SK-N-SH (cell line): ENCODE measurements around the gene TBC1D3B. TPM values are rescaled to one million over a fixed set of nuclear protein-coding genes. Genes with fewer than 3 reads are reported as not detected.

Experiments used
- CTCF ChIA-PET: fragments of 300-600, 350-600 bp; formaldehyde crosslinking; extraction: SDS; loops from one replicate; lab custom pipeline; 2021; lab: Yijun Ruan, JAX
- POLR2A ChIA-PET: fragments of 350-600 bp; sonication (Branson Sonifier 250); formaldehyde crosslinking; extraction: SDS; loops from one replicate; lab custom pipeline; 2020; ENCODE audit warnings: antibody characterized with exemption, inconsistent platforms; lab: Yijun Ruan, JAX
- DNase-seq: peaks from one replicate; pipeline ENCODE4 v3.0.0; 2012
- H2AFZ ChIP-seq: fragments of 200-600 bp; sonication (generic); 2 replicates; pipeline ENCODE4 v1.8.1; 2016; ENCODE audit warnings: antibody characterized with exemption, mild to moderate bottlenecking, low read depth
- H3F3A ChIP-seq: fragments of 200-600 bp; sonication (generic); replicated peaks from 2 replicates; pipeline ENCODE3; 2016; ENCODE audit warnings: antibody characterized with exemption, mild to moderate bottlenecking; ENCODE audit not compliant: insufficient read depth
- H3K27ac ChIP-seq, 2 experiments: fragments of 200-500 bp in 1 of 2; fragments of 200-600 bp in 1 of 2; sonication (Bioruptor generic) in 1 of 2; sonication (generic), shearing (Covaris generic) in 1 of 2; 2 replicates each; pipeline versions ENCODE4 v1.5.1 to v1.6.1; 2014 to 2016; ENCODE audit warnings: low read depth in 2 of 2, inconsistent platforms in 1 of 2, low read length in 1 of 2, mild to moderate bottlenecking in 1 of 2, mixed read lengths in 1 of 2
- H3K27me3 ChIP-seq: fragments of 200-600 bp; sonication (generic), shearing (Covaris generic); 2 replicates; pipeline ENCODE4 v1.6.1; 2016; ENCODE audit warnings: mixed run types; ENCODE audit not compliant: insufficient read depth
- H3K36me3 ChIP-seq, 2 experiments: fragments of 200-500 bp in 1 of 2; fragments of 200-600 bp in 1 of 2; sonication (Bioruptor generic) in 1 of 2; sonication (generic) in 1 of 2; replicated peaks in 1 of 2; 2 replicates each; pipeline versions ENCODE3 to v1.5.1; 2014 to 2016; ENCODE audit warnings: low read length in 1 of 2, mild to moderate bottlenecking in 1 of 2; ENCODE audit not compliant: insufficient read depth in 2 of 2, control insufficient read depth in 1 of 2
- H3K4me1 ChIP-seq, 2 experiments: fragments of 200-500 bp in 1 of 2; fragments of 200-600 bp in 1 of 2; sonication (Bioruptor generic) in 1 of 2; sonication (generic), shearing (Covaris generic) in 1 of 2; 2 replicates each; pipeline versions ENCODE4 v1.5.1 to v1.6.1; 2014 to 2016; ENCODE audit warnings: low read depth in 1 of 2, low read length in 1 of 2, mixed run types in 1 of 2; ENCODE audit not compliant: insufficient read depth in 2 of 2, control insufficient read depth in 1 of 2
- H3K4me2 ChIP-seq: fragments of 200-600 bp; sonication (generic), shearing (Covaris generic); 2 replicates; pipeline ENCODE4 v1.6.1; 2017; ENCODE audit warnings: mixed run types
- H3K4me3 ChIP-seq, 2 experiments: fragments of 200-500 bp in 1 of 2; fragments of 200-600 bp in 1 of 2; sonication (Bioruptor generic) in 1 of 2; sonication (generic), shearing (Covaris generic) in 1 of 2; 2 replicates each; pipeline versions ENCODE4 v1.5.1 to v1.8.1; 2014 to 2016; ENCODE audit warnings: low read depth in 2 of 2, inconsistent platforms in 1 of 2, low read length in 1 of 2, mild to moderate bottlenecking in 1 of 2, mixed read lengths in 1 of 2, moderate library complexity in 1 of 2
- H3K79me2 ChIP-seq: fragments of 200-600 bp; sonication (generic); 2 replicates; pipeline ENCODE4 v1.8.1; 2017; ENCODE audit warnings: mild to moderate bottlenecking; ENCODE audit not compliant: insufficient read depth
- H3K9ac ChIP-seq: fragments of 200-600 bp; sonication (generic); 2 replicates; pipeline ENCODE4 v1.6.1; 2017; ENCODE audit warnings: mixed run types
- H3K9me2 ChIP-seq: fragments of 200-600 bp; sonication (generic); 2 replicates; pipeline ENCODE4 v1.6.1; 2017; ENCODE audit warnings: mixed run types
- H3K9me3 ChIP-seq: fragments of 200-600 bp; sonication (generic); 2 replicates; pipeline ENCODE4 v1.6.1; 2017; ENCODE audit warnings: mixed run types, mild to moderate bottlenecking, moderate library complexity
- H4K20me1 ChIP-seq: fragments of 200-600 bp; sonication (generic); 2 replicates; pipeline ENCODE4 v1.6.1; 2017; ENCODE audit warnings: mild to moderate bottlenecking, mixed run types; ENCODE audit not compliant: insufficient read depth
- ELF1 ChIP-seq: IDR thresholded peaks from 2 replicates; pipeline ENCODE4 v1.4.0; 2012
- EP300 ChIP-seq, 2 experiments: IDR thresholded peaks; 2 replicates each; pipeline versions ENCODE4 v1.4.0 to v1.6.1; 2012; ENCODE audit warnings: borderline replicate concordance in 1 of 2, low read depth in 1 of 2, low read length in 1 of 2
- EZH2phosphoT487 ChIP-seq: fragments of 200-600 bp; sonication (generic); IDR thresholded peaks from 2 replicates; pipeline ENCODE4 v1.6.1; 2017; ENCODE audit warnings: low read depth, mixed run types, mild to moderate bottlenecking, antibody characterized with exemption, moderate library complexity, borderline replicate concordance
- GABPA ChIP-seq: IDR thresholded peaks from 2 replicates; pipeline ENCODE4 v1.4.0; 2012; ENCODE audit warnings: low read depth, mild to moderate bottlenecking
- JUND ChIP-seq: IDR thresholded peaks from 2 replicates; pipeline ENCODE4 v1.4.0; 2012
- MXI1 ChIP-seq: IDR thresholded peaks from 2 replicates; pipeline ENCODE4 v1.6.1; 2012; ENCODE audit warnings: mild to moderate bottlenecking, low read depth, low read length, improper control_type of control experiment
- NRF1 ChIP-seq: IDR thresholded peaks from 2 replicates; pipeline ENCODE4 v1.6.1; 2012; ENCODE audit warnings: low read depth, mild to moderate bottlenecking, low read length
- POLR2AphosphoS5 ChIP-seq: IDR thresholded peaks from 2 replicates; pipeline ENCODE4 v1.6.1; 2012; ENCODE audit warnings: low read depth, low read length
- RFX5 ChIP-seq: IDR thresholded peaks from 2 replicates; pipeline ENCODE4 v1.6.1; 2012; ENCODE audit warnings: mild to moderate bottlenecking, improper control_type of control experiment, low read length
- TAF1 ChIP-seq: IDR thresholded peaks from 2 replicates; pipeline ENCODE4 v1.6.1; 2012; ENCODE audit warnings: low read depth, mild to moderate bottlenecking, low read length, moderate library complexity, borderline replicate concordance
- TEAD4 ChIP-seq: IDR thresholded peaks from 2 replicates; pipeline ENCODE4 v1.4.0; 2012; ENCODE audit warnings: mild to moderate bottlenecking, borderline replicate concordance; ENCODE audit not compliant: insufficient read depth
- YY1 ChIP-seq: IDR thresholded peaks from 2 replicates; pipeline ENCODE4 v1.4.0; 2012; ENCODE audit warnings: low read depth, mild to moderate bottlenecking
- WGBS: methylation state at CpG from one replicate; pipeline ENCODE4 v1.1.6; 2017; ENCODE audit warnings: low lambda C conversion rate; 5-methylcytosine and 5-hydroxymethylcytosine counted together
- polyA plus RNA-seq, 3 experiments: library from polyadenylated mRNA; depleted of rRNA; stranded (reverse); fragments of >200 nt; gene quantifications; 2 replicates each; pipeline ENCODE4 v1.2.3, GENCODE V29; 2012
- TF ChIP-seq, protein P1 (sequence below): IDR thresholded peaks from 2 replicates; pipeline ENCODE4 v1.6.1; 2012; ENCODE audit warnings: mild to moderate bottlenecking, low read depth, low read length, moderate library complexity
- TF ChIP-seq, protein P2 (sequence below): fragments of 150-350 bp; IDR thresholded peaks from 2 replicates; pipeline ENCODE4 v1.6.1; 2016; ENCODE audit warnings: mild to moderate bottlenecking, low read depth, low read length
- TF ChIP-seq, protein P3 (sequence below): IDR thresholded peaks from 2 replicates; pipeline ENCODE4 v1.4.0; 2012; ENCODE audit warnings: low read depth, borderline replicate concordance
- TF ChIP-seq, protein P4 (sequence below): IDR thresholded peaks from 2 replicates; pipeline ENCODE4; 2012

The TBC1D3B gene
- polyA plus RNA-seq, 1 of the 3 experiments (the other 2 are of a cell fraction), result 3.7 TPM

DNA sequence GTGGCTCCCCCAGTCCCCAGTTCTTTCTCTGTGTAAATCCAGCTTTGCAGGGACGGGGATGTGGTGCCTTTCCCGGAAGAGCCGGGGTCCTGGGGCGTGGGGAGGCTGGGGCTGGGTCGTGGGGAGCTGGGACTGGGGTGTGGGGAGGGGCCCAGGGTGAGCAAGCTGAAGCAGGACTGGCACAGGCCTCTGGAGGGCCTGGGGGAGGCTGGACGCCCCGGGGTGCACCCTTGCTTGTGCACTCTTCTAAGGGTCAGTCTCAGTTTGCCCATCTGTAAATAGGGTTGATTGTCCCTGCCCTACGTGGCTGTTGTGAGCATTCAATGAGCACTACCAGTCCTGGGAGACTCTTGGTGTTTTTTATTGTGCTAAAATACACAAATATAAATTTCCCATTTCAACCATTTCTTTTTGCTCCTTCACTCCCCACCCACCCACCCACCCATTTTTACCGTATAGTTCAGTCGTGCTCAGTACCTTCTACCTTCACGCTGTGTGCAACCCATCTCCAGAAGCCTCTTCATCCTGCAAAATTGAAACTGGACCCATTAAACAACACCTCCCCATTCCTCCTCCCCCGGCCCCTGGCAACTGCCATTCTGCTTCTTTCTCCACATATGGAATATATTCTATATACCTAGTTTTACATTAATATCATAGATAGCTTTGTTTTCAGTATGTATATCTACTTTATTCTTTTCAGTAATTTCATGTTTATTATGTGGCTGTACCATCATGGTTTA lies 7.8 kb upstream of the TBC1D3B start:
- H3K36me3 ChIP-seq, result no peaks in the 10 kb centered on the region
- H3K4me2 ChIP-seq, result no peak overlapping the region
- WGBS, result 33% methylated on average over 8 of the region's 12 CpGs
- H3K4me3 ChIP-seq, result no peak overlapping the region
- no peak for TF ChIP-seq EZH2phosphoT487
- TF ChIP-seq, all 33 proteins: peak for 0
- Histone ChIP-seq H3K27me3 (peaks cover 60% of the 10 kb centered on the region), H3F3A (no peaks in the 10 kb centered on the region), H3K27ac (no peak overlapping the region), H3K79me2 (no peaks in the 10 kb centered on the region), H4K20me1 (no peaks in the 10 kb centered on the region), H3K9ac (no peak overlapping the region), H3K9me3 (no peaks in the 10 kb centered on the region), H3K9me2 (no peaks in the 10 kb centered on the region), H2AFZ (no peak overlapping the region), H3K4me1 (no peaks in the 10 kb centered on the region)
- ChIA-PET CTCF (no interaction called here), POLR2A (no interaction called here)
- DNase-seq, result peak; percentile 20

DNA sequence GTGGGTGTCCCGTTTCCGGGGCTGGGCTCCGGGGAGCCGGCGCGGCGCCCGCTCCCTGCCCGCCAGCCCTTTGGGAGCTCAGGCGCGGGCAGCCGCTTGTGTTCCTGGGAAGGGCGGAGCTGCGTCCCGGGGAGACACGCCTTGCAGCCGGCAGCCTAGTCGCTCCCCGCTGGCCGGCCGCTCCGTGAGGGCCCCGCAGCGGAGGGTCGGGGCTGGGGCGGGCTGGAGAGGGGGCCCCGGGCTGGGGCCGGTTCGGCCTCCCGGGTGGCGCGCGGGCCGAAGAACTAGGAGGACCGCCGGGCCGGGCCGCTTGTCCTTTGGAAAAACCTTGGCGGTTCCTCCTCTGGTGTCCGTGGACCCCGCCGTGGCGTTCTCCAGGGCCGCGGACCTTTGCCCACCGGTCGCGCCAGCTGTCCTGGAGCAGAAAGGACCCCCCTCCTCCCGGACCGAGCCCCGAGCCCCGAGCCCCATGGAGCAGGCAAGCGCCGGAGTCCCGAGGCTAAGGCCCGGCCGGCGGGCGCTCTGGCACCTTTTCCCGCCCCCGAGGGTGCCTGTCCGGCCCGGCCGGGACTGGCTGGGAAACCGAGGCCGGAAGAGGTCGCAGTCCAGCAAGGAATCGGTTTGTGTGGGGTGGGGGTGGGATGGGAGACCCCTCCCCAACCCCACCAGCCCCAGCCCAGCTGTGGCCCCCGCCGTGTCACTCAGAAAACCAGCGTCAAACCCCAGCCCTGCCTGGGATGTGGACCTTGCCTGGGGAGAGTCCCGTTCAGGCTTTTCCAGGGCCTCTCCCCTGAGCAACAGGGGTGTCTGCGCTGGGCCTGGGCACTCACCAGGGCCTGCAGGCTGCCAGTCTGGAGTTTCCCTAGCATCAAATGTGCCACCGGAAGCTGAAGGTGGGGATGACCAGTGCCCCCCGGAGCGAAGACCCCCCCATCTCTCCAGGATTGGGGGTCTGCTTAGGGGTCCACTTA lies 6.8 kb upstream of the TBC1D3B start:
- H3K9ac ChIP-seq, result no peak overlapping the region
- peaks cover 58% of the 10 kb centered on the region for H3K27me3 ChIP-seq
- WGBS, result 4% methylated on average over 38 of the region's 76 CpGs
- no peak overlapping the region for H3K27ac ChIP-seq
- DNase-seq, result peak; percentile 67
- peak overlapping the region; percentile 29; the same call in 1 of the 2 replicates for H2AFZ ChIP-seq
- no peaks in the 10 kb centered on the region for H3K79me2 ChIP-seq
- no peaks in the 10 kb centered on the region for H3K4me1 ChIP-seq
- no peaks in the 10 kb centered on the region for H3K9me3 ChIP-seq
- CTCF ChIA-PET, result interaction anchor here (0.7 to 0.9 kb wide), 2 partner anchors 299 to 303 kb away, joined by 3 read pairs; partner anchors contain the start of gene ZNHIT3
- no peaks in the 10 kb centered on the region for H3K36me3 ChIP-seq
- H3K4me3 ChIP-seq, result peak overlapping the region; percentile 37 to 39; a peak in 2 of 4 replicates
- no peaks in the 10 kb centered on the region for H4K20me1 ChIP-seq
- H3K4me2 ChIP-seq, result peak overlapping the region; percentile 89
- H3K9me2 ChIP-seq, result no peaks in the 10 kb centered on the region
- H3F3A ChIP-seq, result no peaks in the 10 kb centered on the region
- POLR2A ChIA-PET, result no interaction called here
- TF ChIP-seq EZH2phosphoT487, result no peak
- TF ChIP-seq, protein P1, sequence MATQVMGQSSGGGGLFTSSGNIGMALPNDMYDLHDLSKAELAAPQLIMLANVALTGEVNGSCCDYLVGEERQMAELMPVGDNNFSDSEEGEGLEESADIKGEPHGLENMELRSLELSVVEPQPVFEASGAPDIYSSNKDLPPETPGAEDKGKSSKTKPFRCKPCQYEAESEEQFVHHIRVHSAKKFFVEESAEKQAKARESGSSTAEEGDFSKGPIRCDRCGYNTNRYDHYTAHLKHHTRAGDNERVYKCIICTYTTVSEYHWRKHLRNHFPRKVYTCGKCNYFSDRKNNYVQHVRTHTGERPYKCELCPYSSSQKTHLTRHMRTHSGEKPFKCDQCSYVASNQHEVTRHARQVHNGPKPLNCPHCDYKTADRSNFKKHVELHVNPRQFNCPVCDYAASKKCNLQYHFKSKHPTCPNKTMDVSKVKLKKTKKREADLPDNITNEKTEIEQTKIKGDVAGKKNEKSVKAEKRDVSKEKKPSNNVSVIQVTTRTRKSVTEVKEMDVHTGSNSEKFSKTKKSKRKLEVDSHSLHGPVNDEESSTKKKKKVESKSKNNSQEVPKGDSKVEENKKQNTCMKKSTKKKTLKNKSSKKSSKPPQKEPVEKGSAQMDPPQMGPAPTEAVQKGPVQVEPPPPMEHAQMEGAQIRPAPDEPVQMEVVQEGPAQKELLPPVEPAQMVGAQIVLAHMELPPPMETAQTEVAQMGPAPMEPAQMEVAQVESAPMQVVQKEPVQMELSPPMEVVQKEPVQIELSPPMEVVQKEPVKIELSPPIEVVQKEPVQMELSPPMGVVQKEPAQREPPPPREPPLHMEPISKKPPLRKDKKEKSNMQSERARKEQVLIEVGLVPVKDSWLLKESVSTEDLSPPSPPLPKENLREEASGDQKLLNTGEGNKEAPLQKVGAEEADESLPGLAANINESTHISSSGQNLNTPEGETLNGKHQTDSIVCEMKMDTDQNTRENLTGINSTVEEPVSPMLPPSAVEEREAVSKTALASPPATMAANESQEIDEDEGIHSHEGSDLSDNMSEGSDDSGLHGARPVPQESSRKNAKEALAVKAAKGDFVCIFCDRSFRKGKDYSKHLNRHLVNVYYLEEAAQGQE, result no peak
- TF ChIP-seq ELF1, result no peak
- TF ChIP-seq TEAD4, result no peak
- TF ChIP-seq NRF1, result no peak
- TF ChIP-seq, protein P2, sequence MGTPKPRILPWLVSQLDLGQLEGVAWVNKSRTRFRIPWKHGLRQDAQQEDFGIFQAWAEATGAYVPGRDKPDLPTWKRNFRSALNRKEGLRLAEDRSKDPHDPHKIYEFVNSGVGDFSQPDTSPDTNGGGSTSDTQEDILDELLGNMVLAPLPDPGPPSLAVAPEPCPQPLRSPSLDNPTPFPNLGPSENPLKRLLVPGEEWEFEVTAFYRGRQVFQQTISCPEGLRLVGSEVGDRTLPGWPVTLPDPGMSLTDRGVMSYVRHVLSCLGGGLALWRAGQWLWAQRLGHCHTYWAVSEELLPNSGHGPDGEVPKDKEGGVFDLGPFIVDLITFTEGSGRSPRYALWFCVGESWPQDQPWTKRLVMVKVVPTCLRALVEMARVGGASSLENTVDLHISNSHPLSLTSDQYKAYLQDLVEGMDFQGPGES, result no peak
- TF ChIP-seq POLR2AphosphoS5, result no peak
- no peak for TF ChIP-seq MXI1
- no peak for TF ChIP-seq EP300 (IDR thresholded peaks at IDR 0.05; ENCODE audit: borderline replicate concordance in 1 of 2, low read depth in 1 of 2, low read length in 1 of 2)
- no peak for TF ChIP-seq JUND
- no peak for TF ChIP-seq TAF1
- TF ChIP-seq, protein P3, sequence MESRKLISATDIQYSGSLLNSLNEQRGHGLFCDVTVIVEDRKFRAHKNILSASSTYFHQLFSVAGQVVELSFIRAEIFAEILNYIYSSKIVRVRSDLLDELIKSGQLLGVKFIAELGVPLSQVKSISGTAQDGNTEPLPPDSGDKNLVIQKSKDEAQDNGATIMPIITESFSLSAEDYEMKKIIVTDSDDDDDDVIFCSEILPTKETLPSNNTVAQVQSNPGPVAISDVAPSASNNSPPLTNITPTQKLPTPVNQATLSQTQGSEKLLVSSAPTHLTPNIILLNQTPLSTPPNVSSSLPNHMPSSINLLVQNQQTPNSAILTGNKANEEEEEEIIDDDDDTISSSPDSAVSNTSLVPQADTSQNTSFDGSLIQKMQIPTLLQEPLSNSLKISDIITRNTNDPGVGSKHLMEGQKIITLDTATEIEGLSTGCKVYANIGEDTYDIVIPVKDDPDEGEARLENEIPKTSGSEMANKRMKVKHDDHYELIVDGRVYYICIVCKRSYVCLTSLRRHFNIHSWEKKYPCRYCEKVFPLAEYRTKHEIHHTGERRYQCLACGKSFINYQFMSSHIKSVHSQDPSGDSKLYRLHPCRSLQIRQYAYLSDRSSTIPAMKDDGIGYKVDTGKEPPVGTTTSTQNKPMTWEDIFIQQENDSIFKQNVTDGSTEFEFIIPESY, result no peak
- no peak for TF ChIP-seq RFX5
- TF ChIP-seq, protein P4, sequence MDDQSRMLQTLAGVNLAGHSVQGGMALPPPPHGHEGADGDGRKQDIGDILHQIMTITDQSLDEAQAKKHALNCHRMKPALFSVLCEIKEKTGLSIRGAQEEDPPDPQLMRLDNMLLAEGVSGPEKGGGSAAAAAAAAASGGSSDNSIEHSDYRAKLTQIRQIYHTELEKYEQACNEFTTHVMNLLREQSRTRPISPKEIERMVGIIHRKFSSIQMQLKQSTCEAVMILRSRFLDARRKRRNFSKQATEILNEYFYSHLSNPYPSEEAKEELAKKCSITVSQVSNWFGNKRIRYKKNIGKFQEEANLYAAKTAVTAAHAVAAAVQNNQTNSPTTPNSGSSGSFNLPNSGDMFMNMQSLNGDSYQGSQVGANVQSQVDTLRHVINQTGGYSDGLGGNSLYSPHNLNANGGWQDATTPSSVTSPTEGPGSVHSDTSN, result no peak
- no peak for TF ChIP-seq YY1
- TF ChIP-seq GABPA, result no peak
